ENCODE measurements around the gene RNF182. TPM values are rescaled to one million over a fixed set of nuclear protein-coding genes. Genes with fewer than 3 reads are reported as not detected.

RNF182 gene
- total RNA-seq, 1 donor from 2014 or later, result under 0.01 TPM

GRCh38 chr6:14029605-14030004 lies 104.9 kb downstream of the RNF182 start:
- DNase-seq (ENCODE audit: low read depth in 2 of 2), result no peak

Other genes with a start within 250 kb of the RNF182 start
- gene RANBP9, start 213.1 kb upstream of the RNF182 start, total RNA-seq, result 18.3 and 21.0 TPM in 2 replicates
- gene MCUR1, start 110.4 kb upstream of the RNF182 start, total RNA-seq, result 5.2 and 6.5 TPM in 2 replicates
- gene CD83, start 192.8 kb downstream of the RNF182 start, total RNA-seq, result 1.7 and 4.6 TPM in 2 replicates